Measurements from ENCODE around the gene DMAP1.

DMAP1 gene

GRCh38 chr1:44256762-44257554, 43.7 kb downstream of the DMAP1 start:
- DNase-seq, result no peak

GRCh38 chr1:44259090-44259489, 45.8 kb downstream of the DMAP1 start:
- DNase-seq, result no peak

GRCh38 chr1:44260792-44261170, 47.5 kb downstream of the DMAP1 start:
- DNase-seq, result no peak

GRCh38 chr1:44261171-44261817, 48.0 kb downstream of the DMAP1 start:
- DNase-seq, result no peak

- no peak for DNase-seq
Measured at GRCh38 chr1:44261962-44262361, 48.7 kb downstream of the DMAP1 start.

GRCh38 chr1:44262414-44262813, 49.1 kb downstream of the DMAP1 start:
- DNase-seq, result no peak

- no peak for DNase-seq
Measured at GRCh38 chr1:44262816-44263567, 49.7 kb downstream of the DMAP1 start.

GRCh38 chr1:44263568-44264450, 50.5 kb downstream of the DMAP1 start:
- no peak for DNase-seq

GRCh38 chr1:44264451-44264771, 51.1 kb downstream of the DMAP1 start:
- no peak for DNase-seq

- no peak for DNase-seq
Measured at GRCh38 chr1:44265656-44266358, 52.5 kb downstream of the DMAP1 start.

GRCh38 chr1:44266400-44267344, 53.4 kb downstream of the DMAP1 start:
- no peak for DNase-seq

GRCh38 chr1:44267438-44267837, 54.2 kb downstream of the DMAP1 start:
- DNase-seq, result no peak

GRCh38 chr1:44268054-44268453, 54.8 kb downstream of the DMAP1 start:
- DNase-seq, result no peak

Data from GOT3 (cell line).